WTC11 (cell line): ENCODE measurements around the gene CNTNAP2. TPM values are rescaled to one million over a fixed set of nuclear protein-coding genes. Genes with fewer than 3 reads are reported as not detected.
A peak's percentile ranks its signal among the peaks of the same experiment; 100 is the strongest.

ENCODE experiments used
- ATAC-seq: fragments of 200-7000 bp; cut with Tn5 transposase; 2 replicates; pipeline ENCODE4 v1.10.0; 2021; ENCODE audit warnings: mild to moderate bottlenecking, moderate library complexity
- CTCF ChIA-PET: fragments of 300-600 bp; sonication (Branson Sonifier 250); formaldehyde crosslinking; loops from one replicate; lab custom pipeline; 2021; ENCODE audit warnings: antibody characterized with exemption; lab: Charles Lee
- POLR2A ChIA-PET: fragments of 350-600 bp; sonication (Branson Sonifier 250); formaldehyde crosslinking; loops from one replicate; lab custom pipeline; 2021; ENCODE audit warnings: antibody characterized with exemption; lab: Charles Lee
- DNase-seq: peaks from one replicate; pipeline ENCODE4 v3.0.0; 2021; ENCODE audit warnings: low spot score
- H3K27ac Mint-ChIP-seq: 2 replicates; pipeline ENCODE4 v1.8.0; 2021; ENCODE audit warnings: mixed read lengths
- H3K27me3 Mint-ChIP-seq: 2 replicates; pipeline ENCODE4 v1.8.0; 2021; ENCODE audit warnings: low read depth, mild to moderate bottlenecking, moderate library complexity, mixed read lengths
- H3K36me3 Mint-ChIP-seq: 2 replicates; pipeline ENCODE4 v1.8.0; 2021; ENCODE audit warnings: mixed read lengths
- H3K4me1 Mint-ChIP-seq: 2 replicates; pipeline ENCODE4 v1.8.0; 2022; ENCODE audit warnings: mixed read lengths
- H3K4me3 Mint-ChIP-seq: 2 replicates; pipeline ENCODE4 v1.8.0; 2021; ENCODE audit warnings: mild to moderate bottlenecking, moderate library complexity, mixed read lengths
- H3K9me3 Mint-ChIP-seq: 2 replicates; pipeline ENCODE4 v1.8.0; 2021; ENCODE audit warnings: mixed read lengths
- CBFB ChIP-seq: sonication (generic); formaldehyde crosslinking; IDR thresholded peaks from 2 replicates; pipeline ENCODE4 v1.8.1; 2022; ENCODE audit warnings: mild to moderate bottlenecking, low read depth, missing genetic modification reagents
- E2F4 ChIP-seq: sonication (generic); formaldehyde crosslinking; IDR thresholded peaks from 2 replicates; pipeline ENCODE4 v1.8.1; 2022; ENCODE audit warnings: low read depth, mild to moderate bottlenecking, moderate library complexity, missing genetic modification reagents, borderline replicate concordance
- FOXK1 ChIP-seq: sonication (generic); formaldehyde crosslinking; IDR thresholded peaks from 2 replicates; pipeline ENCODE4 v1.8.0; 2022; ENCODE audit warnings: mild to moderate bottlenecking, moderate library complexity, missing genetic modification reagents
- FOXP4 ChIP-seq: sonication (generic); formaldehyde crosslinking; IDR thresholded peaks from 2 replicates; pipeline ENCODE4 v1.8.0; 2022; ENCODE audit warnings: mild to moderate bottlenecking, missing genetic modification reagents
- GRHL2 ChIP-seq: fragments of 250-450 bp; sonication (Bioruptor Pico); IDR thresholded peaks from 2 replicates; pipeline ENCODE4 v1.8.0; 2022; ENCODE audit warnings: mild to moderate bottlenecking, moderate library complexity; ENCODE audit not compliant: insufficient replicate concordance, severe bottlenecking
- JAZF1 ChIP-seq: fragments of 250-450 bp; sonication (Bioruptor Pico); IDR thresholded peaks from 2 replicates; pipeline ENCODE4 v1.9.0; 2021; ENCODE audit warnings: moderate library complexity, mild to moderate bottlenecking, inconsistent platforms
- JUN ChIP-seq: sonication (generic); formaldehyde crosslinking; IDR thresholded peaks from 2 replicates; pipeline ENCODE4 v1.8.0; 2023; ENCODE audit warnings: mild to moderate bottlenecking, missing genetic modification reagents
- MYBL2 ChIP-seq: sonication (generic); formaldehyde crosslinking; IDR thresholded peaks from 2 replicates; pipeline ENCODE4 v1.8.1; 2023; ENCODE audit warnings: mild to moderate bottlenecking, moderate library complexity, missing genetic modification reagents
- NFE2L1 ChIP-seq: sonication (generic); formaldehyde crosslinking; IDR thresholded peaks from 2 replicates; pipeline ENCODE4 v1.8.1; 2023; ENCODE audit warnings: missing genetic modification reagents
- NR1H2 ChIP-seq: sonication (generic); formaldehyde crosslinking; IDR thresholded peaks from 2 replicates; pipeline ENCODE4 v1.9.0; 2021; ENCODE audit warnings: mild to moderate bottlenecking, moderate library complexity, missing genetic modification reagents
- NR2C2 ChIP-seq: sonication (generic); formaldehyde crosslinking; IDR thresholded peaks from 2 replicates; pipeline ENCODE4 v1.8.0; 2022; ENCODE audit warnings: mild to moderate bottlenecking, missing genetic modification reagents
- PREB ChIP-seq: sonication (generic); formaldehyde crosslinking; IDR thresholded peaks from 2 replicates; pipeline ENCODE4 v1.8.1; 2022; ENCODE audit warnings: mild to moderate bottlenecking, missing genetic modification reagents, moderate library complexity, borderline replicate concordance
- PRRX2 ChIP-seq: fragments of 250-450 bp; sonication (Bioruptor Pico); IDR thresholded peaks from 2 replicates; pipeline ENCODE4 v1.8.0; 2021; ENCODE audit warnings: mild to moderate bottlenecking
- TP53 ChIP-seq: sonication (generic); formaldehyde crosslinking; IDR thresholded peaks from 2 replicates; pipeline ENCODE4 v1.8.1; 2023; ENCODE audit warnings: mild to moderate bottlenecking, missing genetic modification reagents
- ZBTB21 ChIP-seq: sonication (generic); formaldehyde crosslinking; IDR thresholded peaks from 2 replicates; pipeline ENCODE4 v1.8.1; 2023; ENCODE audit warnings: mild to moderate bottlenecking, missing genetic modification reagents, borderline replicate concordance
- ZNF232 ChIP-seq: sonication (generic); formaldehyde crosslinking; IDR thresholded peaks from 2 replicates; pipeline ENCODE4 v1.8.0; 2022; ENCODE audit warnings: mild to moderate bottlenecking, missing genetic modification reagents
- ZNF263 ChIP-seq: sonication (generic); formaldehyde crosslinking; IDR thresholded peaks from 2 replicates; pipeline ENCODE4 v1.8.1; 2022; ENCODE audit warnings: low read depth, mild to moderate bottlenecking, moderate library complexity, missing genetic modification reagents
- ZNF396 ChIP-seq: fragments of 250-450 bp; sonication (Bioruptor Pico); IDR thresholded peaks from 2 replicates; pipeline ENCODE4 v1.8.0; 2021; ENCODE audit warnings: mild to moderate bottlenecking, moderate library complexity, borderline replicate concordance
- ZNF416 ChIP-seq: fragments of 250-450 bp; sonication (Bioruptor Pico); IDR thresholded peaks from 2 replicates; pipeline ENCODE4 v1.9.0; 2021; ENCODE audit warnings: mild to moderate bottlenecking, inconsistent platforms
- ZNF423 ChIP-seq: fragments of 250-450 bp; sonication (Bioruptor Pico); IDR thresholded peaks from 2 replicates; pipeline ENCODE4 v2.1.2; 2022; ENCODE audit warnings: mild to moderate bottlenecking, moderate library complexity
- ZNF512 ChIP-seq: sonication (generic); formaldehyde crosslinking; IDR thresholded peaks from 2 replicates; pipeline ENCODE4 v1.8.1; 2022; ENCODE audit warnings: missing genetic modification reagents, borderline replicate concordance
- total RNA-seq: library from RNA; stranded (reverse); gene quantifications from 3 replicates; pipeline ENCODE4 v1.2.3, GENCODE V29; 2021
- TF ChIP-seq, protein P1 (sequence below): sonication (generic); formaldehyde crosslinking; IDR thresholded peaks from 2 replicates; pipeline ENCODE4 v1.8.0; 2022; ENCODE audit warnings: mild to moderate bottlenecking, missing genetic modification reagents
- TF ChIP-seq, protein P2 (sequence below): fragments of 200-600 bp; IDR thresholded peaks from 2 replicates; pipeline ENCODE4 v1.8.0; 2022; ENCODE audit warnings: antibody characterized with exemption
- TF ChIP-seq, protein P3 (sequence below): sonication (generic); formaldehyde crosslinking; IDR thresholded peaks from 2 replicates; pipeline ENCODE4 v1.8.1; 2022; ENCODE audit warnings: mild to moderate bottlenecking, moderate library complexity, missing genetic modification reagents

The CNTNAP2 gene
- total RNA-seq, 1 experiment from 2014 or later, result 63.8 TPM

- TF ChIP-seq, protein P1, sequence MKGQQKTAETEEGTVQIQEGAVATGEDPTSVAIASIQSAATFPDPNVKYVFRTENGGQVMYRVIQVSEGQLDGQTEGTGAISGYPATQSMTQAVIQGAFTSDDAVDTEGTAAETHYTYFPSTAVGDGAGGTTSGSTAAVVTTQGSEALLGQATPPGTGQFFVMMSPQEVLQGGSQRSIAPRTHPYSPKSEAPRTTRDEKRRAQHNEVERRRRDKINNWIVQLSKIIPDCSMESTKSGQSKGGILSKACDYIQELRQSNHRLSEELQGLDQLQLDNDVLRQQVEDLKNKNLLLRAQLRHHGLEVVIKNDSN (CRISPR knock-in tag), result no peak
- no peak for TF ChIP-seq ZBTB21 (CRISPR knock-in tag)
- TF ChIP-seq TP53, result no peak
- no peak for TF ChIP-seq ZNF232 (CRISPR knock-in tag)
Measured at GRCh38 chr7:147829016-147829415, 1712.4 kb downstream of the CNTNAP2 start (continued).

- H3K36me3 Mint-ChIP-seq, result peaks cover 14% of the 10 kb centered on the region
- no peak overlapping the region for H3K27ac Mint-ChIP-seq
- H3K4me3 Mint-ChIP-seq, result no peak overlapping the region
- POLR2A ChIA-PET, result no interaction called here
- H3K27me3 Mint-ChIP-seq, result no peaks in the 10 kb centered on the region
- ATAC-seq (peak; percentile 100), DNase-seq (peak; percentile 13)
- CTCF ChIA-PET, result interaction anchor here (0.6 to 1.0 kb wide), 3 partner anchors 28 to 402 kb away, joined by 3 read pairs; no protein-coding TSS in a partner anchor
- peaks cover 6% of the 10 kb centered on the region; the same call in 1 of the 2 replicates for H3K4me1 Mint-ChIP-seq
- H3K9me3 Mint-ChIP-seq, result peaks cover 38% of the 10 kb centered on the region
- TF ChIP-seq FOXP4 (CRISPR knock-in tag) (no peak), JUN (CRISPR knock-in tag) (no peak), CBFB (CRISPR knock-in tag) (no peak), ZNF396 (CRISPR knock-in tag) (no peak), ZNF512 (CRISPR knock-in tag) (no peak), ZNF263 (no peak), PRRX2 (CRISPR knock-in tag) (no peak), ZNF232 (CRISPR knock-in tag) (no peak), ZNF423 (CRISPR knock-in tag) (no peak), JAZF1 (CRISPR knock-in tag) (no peak), FOXK1 (CRISPR knock-in tag) (no peak)
- TF ChIP-seq, protein P2, sequence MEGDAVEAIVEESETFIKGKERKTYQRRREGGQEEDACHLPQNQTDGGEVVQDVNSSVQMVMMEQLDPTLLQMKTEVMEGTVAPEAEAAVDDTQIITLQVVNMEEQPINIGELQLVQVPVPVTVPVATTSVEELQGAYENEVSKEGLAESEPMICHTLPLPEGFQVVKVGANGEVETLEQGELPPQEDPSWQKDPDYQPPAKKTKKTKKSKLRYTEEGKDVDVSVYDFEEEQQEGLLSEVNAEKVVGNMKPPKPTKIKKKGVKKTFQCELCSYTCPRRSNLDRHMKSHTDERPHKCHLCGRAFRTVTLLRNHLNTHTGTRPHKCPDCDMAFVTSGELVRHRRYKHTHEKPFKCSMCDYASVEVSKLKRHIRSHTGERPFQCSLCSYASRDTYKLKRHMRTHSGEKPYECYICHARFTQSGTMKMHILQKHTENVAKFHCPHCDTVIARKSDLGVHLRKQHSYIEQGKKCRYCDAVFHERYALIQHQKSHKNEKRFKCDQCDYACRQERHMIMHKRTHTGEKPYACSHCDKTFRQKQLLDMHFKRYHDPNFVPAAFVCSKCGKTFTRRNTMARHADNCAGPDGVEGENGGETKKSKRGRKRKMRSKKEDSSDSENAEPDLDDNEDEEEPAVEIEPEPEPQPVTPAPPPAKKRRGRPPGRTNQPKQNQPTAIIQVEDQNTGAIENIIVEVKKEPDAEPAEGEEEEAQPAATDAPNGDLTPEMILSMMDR, result no peak
Measured at GRCh38 chr7:147833557-147833956, 1717.0 kb downstream of the CNTNAP2 start.

DNA sequence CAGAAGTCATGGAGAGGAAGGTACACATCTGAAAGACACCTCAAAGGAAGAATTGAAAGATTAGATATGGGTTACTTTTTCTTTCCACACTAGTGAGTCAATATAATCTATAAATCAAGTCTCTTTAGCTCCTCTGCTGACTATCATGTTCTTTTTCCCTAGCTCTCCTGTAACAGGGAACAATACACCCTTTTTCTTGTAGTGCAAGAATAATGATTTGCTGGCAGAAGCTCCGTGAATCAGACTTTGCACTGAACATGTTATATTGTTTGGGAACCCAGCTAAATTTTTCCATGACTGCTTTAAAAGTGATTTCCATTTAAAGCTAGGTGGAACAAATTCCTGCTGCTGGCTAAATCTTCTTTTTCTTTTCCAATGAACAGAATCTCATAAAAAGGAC, 1717.4 kb downstream of the CNTNAP2 start:
- ChIA-PET CTCF (interaction anchor here (0.6 to 0.7 kb wide), 2 partner anchors 28 to 402 kb away, joined by 3 read pairs; no protein-coding TSS in a partner anchor), POLR2A (no interaction called here)
- DNase-seq, result no peak
- Mint-ChIP-seq H3K4me1 (peaks cover 6% of the 10 kb centered on the region; the same call in 1 of the 2 replicates), H3K27me3 (no peaks in the 10 kb centered on the region), H3K9me3 (peaks cover 43% of the 10 kb centered on the region), H3K27ac (no peak overlapping the region), H3K36me3 (peaks cover 16% of the 10 kb centered on the region), H3K4me3 (no peak overlapping the region)
- ATAC-seq, result no peak
- no peak for TF ChIP-seq NR1H2 (CRISPR knock-in tag)
- TF ChIP-seq GRHL2 (CRISPR knock-in tag), result no peak
- no peak for TF ChIP-seq ZNF416
- TF ChIP-seq MYBL2 (CRISPR knock-in tag), result no peak
- no peak for TF ChIP-seq PREB (CRISPR knock-in tag)
- TF ChIP-seq NFE2L1 (CRISPR knock-in tag), result no peak
- TF ChIP-seq E2F4, result no peak
- TF ChIP-seq, protein P3, sequence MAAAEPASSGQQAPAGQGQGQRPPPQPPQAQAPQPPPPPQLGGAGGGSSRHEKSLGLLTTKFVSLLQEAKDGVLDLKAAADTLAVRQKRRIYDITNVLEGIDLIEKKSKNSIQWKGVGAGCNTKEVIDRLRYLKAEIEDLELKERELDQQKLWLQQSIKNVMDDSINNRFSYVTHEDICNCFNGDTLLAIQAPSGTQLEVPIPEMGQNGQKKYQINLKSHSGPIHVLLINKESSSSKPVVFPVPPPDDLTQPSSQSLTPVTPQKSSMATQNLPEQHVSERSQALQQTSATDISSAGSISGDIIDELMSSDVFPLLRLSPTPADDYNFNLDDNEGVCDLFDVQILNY (CRISPR knock-in tag), result no peak
- no peak for TF ChIP-seq NR2C2 (CRISPR knock-in tag)
